NCI-H1092 (cell line): ENCODE results near the gene RELB.
"Not testable (repeated sequence)": the region's sequence is repeated elsewhere in the genome, so short reads cannot be mapped to it uniquely, and the experiment has no call there.

ENCODE experiments used
- DNase-seq: peaks from one replicate; lab custom pipeline; 2025; lab: John Stamatoyannopoulos, UW

Gene RELB, protein sequence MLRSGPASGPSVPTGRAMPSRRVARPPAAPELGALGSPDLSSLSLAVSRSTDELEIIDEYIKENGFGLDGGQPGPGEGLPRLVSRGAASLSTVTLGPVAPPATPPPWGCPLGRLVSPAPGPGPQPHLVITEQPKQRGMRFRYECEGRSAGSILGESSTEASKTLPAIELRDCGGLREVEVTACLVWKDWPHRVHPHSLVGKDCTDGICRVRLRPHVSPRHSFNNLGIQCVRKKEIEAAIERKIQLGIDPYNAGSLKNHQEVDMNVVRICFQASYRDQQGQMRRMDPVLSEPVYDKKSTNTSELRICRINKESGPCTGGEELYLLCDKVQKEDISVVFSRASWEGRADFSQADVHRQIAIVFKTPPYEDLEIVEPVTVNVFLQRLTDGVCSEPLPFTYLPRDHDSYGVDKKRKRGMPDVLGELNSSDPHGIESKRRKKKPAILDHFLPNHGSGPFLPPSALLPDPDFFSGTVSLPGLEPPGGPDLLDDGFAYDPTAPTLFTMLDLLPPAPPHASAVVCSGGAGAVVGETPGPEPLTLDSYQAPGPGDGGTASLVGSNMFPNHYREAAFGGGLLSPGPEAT

DNA sequence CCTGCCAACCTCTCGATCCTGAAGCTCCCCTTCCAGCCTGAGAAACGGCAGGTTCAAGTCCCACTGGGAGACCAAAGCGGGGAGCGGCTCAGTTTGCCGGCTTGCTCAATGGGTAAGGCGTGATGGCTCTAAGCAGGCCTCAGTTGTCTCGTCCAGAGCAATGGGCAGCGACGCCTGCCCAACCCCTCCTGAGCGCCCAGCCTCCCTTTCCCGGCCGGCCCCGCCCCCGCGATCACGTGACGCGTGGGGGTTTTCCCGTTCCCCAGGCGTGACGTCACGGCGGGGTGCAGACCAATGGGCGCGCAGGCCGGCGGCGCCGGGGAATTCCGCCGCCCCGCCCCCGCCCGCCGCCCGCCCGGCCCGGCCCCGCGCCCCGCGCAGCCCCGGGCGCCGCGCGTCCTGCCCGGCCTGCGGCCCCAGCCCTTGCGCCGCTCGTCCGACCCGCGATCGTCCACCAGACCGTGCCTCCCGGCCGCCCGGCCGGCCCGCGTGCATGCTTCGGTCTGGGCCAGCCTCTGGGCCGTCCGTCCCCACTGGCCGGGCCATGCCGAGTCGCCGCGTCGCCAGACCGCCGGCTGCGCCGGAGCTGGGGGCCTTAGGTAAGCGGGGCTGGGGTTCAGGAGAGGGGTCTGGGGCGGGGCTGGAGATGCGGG lies at the start of gene RELB:
Gene RELB (plus strand): TSS at position 378 of the 653 bp plus-strand sequence. CDS start 116 bp downstream, at position 494.
- DNase-seq = peak; percentile 57

DNA sequence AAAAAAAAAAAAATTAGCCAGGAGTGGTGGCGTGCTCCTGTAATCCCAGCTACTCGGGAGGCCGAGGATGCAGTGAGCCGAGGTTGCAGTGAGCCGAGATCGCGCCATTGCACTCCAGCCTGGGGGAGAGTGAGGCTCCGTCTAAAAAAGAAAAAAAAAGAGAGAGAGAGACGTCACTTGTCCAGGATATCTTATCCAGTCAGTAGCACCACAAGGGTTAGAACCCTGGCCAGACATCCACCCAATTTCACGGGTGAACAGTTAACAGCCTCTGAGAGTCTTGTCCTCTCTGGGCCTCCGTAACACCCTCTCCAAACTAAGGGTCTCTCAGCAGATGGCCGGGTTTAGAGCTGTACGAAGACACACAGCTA lies 47.0 kb upstream of the RELB start:
- DNase-seq = no peak

DNA sequence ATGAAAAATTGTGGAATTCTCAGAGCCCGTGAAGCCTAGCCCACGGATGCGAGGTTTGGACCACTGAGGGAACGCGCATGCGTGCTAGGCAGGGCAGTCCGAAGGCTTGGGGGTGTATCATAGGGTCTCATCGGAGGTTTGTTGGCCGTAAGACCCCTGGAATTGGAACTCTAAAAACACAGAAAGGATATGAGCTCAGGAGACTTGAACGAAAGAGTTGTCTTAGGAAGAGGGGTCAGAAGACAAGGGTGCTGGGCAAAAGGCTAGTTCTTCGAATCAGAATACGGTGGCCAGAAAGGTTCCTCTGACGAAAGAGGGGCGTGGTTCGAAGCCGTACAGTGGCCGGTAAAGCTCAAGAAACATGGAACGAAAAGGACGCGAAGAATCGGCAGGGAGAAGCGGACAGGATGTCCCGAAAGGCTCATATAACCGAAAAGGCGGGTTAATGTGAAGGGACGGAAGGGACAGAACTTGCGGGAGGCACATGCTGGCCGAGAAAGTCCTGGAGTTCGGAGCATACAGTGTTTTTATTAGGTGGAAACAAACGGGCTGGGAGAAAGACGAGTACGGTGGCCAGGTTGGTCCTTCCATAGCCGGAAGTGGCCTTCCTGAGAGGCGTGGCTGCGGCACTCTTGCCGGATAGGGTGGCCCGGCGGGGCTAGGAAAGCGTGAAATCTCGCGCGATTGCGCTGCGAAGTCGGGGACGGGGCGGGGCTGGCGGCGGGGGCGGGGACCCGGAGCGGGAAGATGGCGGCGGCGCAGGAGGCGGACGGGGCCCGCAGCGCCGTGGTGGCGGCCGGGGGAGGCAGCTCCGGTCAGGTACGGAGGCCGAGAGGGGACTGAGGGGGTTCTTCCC lies 46.4 kb upstream of the RELB start, which contains the start of gene CLPTM1:
Gene CLPTM1 (plus strand): TSS at position 732 of the 856 bp plus-strand sequence. CDS start 16 bp downstream, at position 748.
- peak; percentile 91 for DNase-seq

DNA sequence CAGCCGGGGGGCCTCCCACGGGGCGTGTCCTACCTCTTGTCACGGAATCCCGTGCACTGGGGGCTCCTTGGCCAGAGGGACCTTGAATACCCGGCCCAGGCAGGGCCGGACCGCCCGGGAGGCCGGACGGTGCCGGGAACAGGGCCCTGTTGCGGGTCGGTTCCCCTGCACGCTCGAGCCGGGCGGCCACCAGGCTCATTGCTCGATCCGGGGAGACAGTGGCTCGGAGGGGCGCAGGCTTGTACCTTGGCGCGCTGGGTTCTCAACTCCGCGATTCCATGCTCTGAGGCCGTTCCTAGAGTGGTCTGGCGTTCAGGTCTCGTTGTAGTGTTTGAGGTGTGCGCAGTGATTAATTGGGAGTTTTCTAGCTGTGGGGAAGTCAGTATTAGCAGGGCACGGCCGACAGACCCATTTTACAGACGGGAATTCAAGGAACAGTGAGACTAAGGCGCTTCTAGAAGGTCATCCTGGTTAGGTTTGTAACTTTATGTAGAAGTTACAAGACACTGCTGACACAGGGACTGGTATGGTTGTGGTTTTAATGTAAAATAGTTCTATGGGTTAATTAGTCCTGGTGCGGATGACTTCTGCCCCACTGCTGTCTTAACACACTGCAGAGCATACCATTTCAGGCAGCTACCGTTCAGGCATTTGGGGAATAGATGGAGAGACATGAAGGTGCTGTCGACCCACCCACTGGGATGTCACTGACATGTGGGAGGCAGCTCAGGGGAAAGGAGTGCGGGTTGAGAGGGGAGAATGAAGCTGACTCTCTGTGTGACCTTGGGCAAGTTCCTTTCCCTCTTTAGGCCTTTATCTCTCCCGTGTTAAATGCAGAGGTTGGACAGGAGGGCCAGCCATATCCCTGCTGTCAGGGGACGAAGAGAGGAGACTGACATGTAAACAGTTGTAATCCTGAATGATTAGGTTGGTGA lies 45.5 kb upstream of the RELB start:
- no peak for DNase-seq

DNA sequence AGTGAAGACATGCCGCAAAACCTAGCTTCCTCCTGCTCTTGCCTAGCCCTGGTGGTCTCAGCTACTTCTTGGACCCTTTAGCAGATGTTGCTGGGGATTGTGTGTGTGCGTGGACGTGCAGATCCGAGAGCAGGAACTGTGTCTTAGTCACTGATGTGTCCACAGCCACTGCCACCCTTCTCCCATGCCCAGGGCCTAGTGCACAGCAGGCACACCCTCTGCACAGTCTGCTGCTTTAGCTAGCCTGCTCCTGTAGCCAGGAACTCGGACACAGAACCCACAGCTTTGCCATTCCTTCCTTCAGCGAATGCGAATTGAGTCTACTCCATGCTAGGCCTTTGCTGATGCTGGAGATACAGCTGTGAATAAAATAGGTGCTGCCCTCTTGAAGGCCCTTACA lies 43.7 kb upstream of the RELB start:
- no peak for DNase-seq

DNA sequence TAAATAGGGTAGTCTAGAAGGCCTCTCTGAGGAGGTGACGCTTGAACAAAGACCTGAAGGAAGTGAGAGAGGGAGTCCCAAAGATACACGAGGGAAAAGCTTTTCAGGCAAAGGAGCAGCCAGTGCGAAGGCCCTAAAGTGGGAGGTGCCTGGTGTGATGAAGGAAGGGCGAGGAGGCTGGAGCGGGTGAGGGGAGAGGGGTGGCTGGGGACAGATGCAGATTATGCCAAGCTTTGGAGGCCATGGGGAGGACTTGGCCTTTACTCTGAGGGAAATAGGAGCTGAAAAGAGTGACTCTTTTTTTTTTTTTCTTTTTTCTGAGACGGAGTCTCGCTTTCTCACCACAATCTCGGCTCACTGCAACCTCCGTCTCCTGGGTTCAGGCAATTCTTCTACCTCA lies 43.2 kb upstream of the RELB start:
- no peak for DNase-seq

DNA sequence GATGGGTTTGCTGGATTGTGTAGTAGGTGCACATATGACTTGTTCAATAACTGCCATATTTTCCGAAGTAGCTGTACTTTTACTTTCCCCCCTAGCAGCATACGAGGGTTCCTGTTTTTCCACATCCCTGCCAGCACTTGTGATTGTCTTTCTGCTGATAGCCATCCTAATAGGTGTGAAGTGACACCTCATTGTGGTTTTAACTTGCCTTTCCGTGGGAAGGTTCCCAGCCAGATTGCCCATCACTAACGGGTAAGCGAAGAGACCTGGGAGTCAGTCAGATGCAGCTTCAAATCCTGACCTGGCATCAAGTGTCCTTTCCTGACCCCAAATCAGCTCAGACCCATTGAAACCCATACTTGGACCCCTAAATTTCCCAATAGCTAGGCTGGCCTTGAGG lies 41.6 kb upstream of the RELB start:
- DNase-seq = no peak

DNA sequence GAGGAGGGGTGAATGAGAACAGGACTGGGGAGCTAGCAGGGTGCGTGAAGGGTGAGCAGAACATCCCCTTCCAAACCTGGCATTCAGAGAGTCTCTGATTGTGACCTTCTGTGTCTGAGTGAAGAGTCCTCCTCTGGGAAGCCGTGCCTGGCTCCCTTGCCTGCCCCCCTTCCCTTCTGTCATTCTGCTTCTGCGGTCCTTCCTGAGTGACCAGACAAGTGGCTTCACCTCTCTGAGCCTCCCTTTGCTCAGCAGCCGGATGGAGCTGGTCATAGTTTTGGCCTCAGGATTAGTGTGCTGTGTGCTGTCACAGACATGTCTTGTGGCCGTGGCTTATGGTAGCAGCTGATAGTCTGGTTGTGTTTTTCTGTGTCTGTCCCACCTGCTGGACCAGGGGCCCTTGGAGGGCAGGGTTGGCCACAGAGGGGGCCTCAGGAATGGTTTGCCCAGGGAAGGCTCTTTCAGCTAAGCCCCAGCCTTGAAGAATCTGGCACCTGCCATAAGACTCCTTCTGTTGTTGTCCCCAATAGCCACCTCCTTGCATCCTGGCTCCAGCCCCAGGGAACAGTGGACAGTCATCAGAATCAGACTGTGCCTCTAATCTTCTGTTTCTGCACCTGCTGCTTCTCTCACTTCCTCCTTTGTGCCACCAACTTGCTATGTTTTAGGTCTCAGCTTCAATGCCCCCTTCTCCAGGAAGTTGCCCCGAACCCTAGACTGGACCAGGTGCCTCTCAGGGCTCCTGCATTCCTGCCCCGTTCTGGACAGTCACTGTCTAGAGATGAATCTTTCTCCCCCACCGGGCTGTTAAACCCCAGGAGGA lies 40.1 kb upstream of the RELB start:
- DNase-seq = no peak

DNA sequence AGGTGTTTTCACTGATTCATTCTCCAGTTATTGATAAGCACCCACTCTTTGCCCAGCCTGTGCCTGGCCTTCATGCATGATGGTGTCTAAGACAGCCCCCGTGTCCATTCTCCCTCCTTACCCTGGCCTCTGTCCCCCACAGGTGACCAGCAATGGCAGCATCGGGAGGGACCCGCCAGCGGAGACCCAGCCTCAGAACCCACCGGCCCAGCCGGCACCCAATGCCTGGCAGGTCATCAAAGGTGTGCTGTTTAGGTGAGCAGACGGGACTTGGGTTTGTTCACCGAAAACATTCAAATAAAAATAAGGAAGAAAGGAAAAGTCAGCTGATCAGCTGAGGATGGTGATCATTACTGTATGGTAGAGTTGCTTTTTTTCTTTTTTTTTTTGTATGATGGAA lies 39.4 kb upstream of the RELB start:
- DNase-seq = no peak

DNA sequence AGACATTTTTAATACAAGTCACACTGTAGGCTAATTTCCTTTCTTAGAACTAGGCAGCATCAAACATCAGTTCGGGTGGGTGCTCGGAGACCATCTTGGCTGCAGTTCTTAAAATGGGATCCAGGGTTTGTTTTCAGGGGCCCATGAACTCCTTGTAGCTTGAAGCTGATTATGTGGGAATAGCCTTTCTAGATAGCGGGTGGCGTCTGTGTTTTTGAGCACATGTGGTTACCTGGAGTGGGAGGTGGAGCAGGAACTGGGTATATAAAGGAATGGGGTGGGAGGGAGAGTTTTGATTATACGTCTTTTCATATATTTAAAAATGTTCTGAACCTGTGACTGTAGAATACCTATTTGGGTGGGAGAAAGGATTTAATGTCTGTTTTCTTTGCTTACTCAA lies 33.1 kb upstream of the RELB start:
- DNase-seq = no peak

DNA sequence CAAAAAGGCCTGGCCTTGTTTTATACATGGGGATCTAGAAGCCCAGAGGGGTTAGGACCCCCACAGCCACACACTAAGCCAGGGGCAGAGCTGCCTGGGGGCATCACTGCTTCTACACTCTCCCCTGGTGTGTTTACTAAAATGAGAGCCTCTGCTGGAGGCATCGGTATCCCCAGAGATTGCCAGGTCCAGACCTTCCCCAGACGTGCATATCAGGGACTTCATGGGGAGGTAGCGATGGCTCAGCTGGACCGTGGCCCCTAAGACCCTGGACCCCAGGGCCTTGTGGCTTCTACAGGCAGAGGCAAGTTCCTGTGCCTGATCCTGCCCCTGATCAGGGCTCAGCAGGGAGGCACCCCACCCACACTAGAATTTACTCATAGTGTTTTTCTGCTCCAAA lies 32.6 kb upstream of the RELB start:
- DNase-seq = no peak

DNA sequence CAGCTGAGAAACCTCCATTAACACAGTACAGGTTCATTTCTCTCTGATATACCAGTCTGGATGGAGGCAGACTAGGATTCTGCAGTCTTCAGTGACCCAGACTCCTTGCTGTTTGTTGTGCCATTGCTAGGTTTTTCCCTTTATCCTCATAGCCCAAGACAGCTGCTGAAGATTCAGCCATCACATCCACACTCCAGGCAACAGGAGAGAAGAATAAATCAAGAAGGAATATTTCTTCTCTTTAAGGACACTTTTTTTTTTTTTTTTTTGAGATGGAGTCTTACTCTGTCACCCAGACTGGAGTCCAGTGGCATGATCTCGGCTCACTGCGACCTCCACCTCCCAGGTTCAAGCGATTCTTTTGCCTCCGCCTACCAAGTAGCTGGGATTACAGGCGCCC lies 31.8 kb upstream of the RELB start:
- no peak for DNase-seq

DNA sequence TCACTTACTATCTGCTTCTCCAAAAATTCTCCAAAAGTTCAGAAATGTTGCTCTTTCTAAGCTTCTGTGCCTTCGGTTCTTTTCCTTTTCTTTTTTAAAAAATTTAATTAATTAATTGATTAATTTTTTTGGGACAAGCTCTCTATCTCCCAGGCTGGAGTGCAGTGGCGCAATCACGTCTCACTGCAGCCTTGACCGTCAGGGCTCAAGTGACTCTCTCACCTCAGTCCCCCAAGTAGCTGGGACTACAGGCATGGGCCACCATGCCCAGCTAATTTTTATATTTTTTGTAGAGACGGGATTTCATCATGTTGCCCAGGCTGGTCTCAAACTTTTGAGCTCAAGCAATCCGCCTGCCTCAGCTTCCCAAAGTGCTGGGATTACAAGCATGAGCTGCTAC lies 29.8 kb upstream of the RELB start:
- DNase-seq = not testable (repeated sequence)

DNA sequence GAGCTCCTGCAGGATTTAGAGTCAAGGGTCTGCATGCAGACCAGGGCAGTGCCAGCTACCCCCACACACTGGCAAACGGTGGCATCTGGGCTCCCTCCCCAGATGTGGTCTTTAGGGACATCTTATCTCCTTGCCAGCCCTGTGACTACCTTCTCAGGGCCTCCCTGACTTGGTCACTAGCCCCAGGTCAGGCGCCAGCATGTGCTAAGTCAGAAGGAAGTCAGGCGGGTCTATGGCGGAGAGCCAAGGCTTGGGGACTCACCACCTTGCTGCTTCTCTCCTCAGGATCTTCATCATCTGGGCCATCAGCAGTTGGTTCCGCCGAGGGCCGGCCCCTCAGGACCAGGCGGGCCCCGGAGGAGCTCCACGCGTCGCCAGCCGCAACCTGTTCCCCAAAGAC lies 28.5 kb upstream of the RELB start:
- DNase-seq = no peak

DNA sequence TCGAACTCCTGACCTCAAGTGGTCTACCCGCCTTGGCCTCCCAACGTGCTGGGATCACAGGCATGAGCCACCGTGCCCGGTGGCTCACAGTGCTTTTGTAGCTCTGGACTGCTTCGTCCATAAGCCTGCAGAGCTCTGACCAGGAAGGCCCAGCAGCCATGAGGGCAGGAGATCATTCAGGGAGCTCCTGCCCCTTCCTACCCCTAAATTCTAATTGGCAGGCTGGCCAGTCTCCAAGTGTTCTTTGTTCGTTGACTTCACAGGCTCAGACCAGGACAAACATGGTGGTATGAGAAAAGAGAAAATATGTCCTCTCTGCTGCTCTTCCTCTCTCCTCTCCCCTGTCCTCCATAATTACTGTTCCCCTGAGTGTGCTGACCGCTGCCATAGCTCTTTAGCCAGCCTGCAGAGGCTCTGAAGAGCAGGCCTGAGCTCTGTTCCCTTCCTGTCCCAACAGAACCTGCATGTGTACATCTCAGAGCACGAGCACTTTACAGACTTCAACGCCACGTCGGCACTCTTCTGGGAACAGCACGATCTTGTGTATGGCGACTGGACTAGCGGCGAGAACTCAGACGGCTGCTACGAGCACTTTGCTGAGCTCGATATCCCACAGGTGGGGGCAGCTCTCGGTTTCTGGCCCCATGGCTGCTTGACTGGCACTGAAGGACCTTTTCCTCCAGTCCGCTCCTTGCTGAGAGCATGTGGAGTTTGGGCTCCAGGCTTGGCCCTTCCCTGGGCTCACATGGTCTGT lies 27.1 kb upstream of the RELB start:
- DNase-seq = no peak

DNA sequence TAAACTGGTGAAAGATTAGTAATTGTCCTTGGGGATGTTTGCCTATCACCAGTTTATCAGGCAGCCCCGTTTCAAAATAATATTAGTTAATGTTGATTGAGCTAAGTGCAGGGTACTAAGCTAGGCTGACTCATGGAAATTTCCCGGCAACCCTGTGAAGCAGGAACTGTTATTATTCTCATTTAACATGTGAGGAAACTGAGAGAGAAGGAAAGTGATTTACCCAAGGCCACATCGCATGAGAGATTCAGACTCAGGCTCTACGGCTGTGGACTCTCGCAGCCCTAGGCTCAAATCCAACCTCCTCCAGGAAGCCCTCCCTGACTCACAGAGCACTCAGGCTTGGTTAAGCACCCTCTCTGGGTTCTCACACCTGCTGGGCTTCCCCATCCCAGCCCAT lies 26.4 kb upstream of the RELB start:
- no peak for DNase-seq

DNA sequence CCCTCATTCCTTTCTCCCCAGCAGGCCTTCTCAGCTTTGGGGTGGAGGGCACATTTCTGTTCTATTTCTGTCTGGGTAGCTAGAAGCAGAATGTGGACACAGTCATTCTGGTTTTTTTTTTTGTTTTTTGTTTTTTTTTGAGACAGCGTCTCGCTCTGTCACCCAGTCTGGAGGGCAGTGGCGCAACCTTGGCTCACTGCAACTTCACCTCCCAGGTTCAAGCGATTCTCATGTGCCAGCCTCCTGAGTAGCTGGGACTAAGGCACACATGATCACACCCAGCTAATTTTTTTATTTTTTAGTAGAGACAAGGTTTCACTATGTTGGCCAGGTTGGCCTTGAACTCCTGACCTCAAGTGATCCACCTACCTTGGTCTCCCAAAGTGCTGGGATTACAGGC lies 25.8 kb upstream of the RELB start:
- DNase-seq = no peak

DNA sequence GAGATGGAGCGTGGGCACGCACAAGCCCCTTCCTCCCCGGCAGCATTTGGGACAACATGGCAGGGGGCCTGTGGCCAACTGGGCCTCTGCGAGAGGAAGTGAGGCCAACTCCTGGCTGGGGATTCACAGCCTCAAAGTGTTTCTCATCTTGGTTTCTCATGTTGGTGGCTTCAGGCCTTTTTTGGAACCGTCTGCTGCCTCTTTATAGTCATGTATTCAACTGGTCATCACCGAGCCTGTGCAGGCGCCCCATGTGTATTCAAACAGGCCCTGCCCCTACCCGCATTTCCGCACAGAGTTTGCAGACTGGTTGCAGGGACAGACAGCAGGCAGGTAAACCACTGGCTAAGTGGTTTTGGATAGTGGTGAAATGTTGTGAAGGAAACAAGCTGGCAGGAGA lies 17.3 kb upstream of the RELB start:
- DNase-seq = no peak

DNA sequence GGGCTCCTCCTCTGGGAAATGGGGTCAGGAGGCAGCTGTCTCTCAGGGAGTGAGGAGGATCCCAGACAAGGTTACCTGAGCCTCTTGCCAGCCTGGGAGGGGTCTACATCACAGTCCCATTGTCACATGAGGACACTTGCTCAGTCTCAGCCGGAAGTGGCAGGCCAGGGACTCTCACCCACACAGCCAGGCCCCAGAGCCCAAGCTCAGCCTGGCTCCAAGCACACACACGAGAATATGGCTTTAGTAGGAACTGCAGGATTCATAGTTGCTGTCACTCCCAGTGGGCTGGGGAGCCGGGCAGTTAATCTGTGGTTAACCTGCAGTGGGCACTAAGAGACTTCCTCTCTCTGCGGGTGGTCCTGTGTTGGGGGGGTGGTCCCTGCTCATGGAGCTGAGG lies 15.8 kb upstream of the RELB start:
- no peak for DNase-seq

DNA sequence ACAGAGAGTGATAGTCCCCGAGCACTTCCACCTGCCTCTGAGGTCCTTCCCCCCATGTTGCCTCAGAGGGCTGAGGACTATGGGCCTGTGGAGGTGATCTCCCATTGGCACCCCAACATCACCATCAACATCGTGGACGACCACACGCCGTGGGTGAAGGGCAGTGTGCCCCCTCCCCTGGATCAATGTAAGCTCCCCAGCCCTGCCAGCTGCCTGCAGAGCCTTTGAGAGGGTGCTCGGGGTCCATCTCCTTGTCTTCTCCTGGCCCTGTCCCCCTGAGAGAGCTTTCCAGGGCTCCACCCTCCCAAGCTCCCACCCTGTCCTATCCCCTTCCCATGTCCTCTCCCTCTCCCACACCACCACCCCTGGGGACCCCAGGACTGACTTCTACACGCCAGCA lies 14.9 kb upstream of the RELB start:
- DNase-seq = no peak
